HL-60/S4 treated with retinoic acid at 250 ng/mL for 4 days and 3 days (cell line): ENCODE results near the gene HK1.
"Not testable (repeated sequence)": the region's sequence is repeated elsewhere in the genome, so short reads cannot be mapped to it uniquely, and the experiment has no call there.

Source experiments
- in situ Hi-C: fragments of 300-500 bp; cut with MboI; formaldehyde crosslinking; loops from 2 replicates; pipeline ENCODE4 v1.7.0; 2022; ENCODE audit warnings: low sequenced_read_pairs

HK1 gene

DNA sequence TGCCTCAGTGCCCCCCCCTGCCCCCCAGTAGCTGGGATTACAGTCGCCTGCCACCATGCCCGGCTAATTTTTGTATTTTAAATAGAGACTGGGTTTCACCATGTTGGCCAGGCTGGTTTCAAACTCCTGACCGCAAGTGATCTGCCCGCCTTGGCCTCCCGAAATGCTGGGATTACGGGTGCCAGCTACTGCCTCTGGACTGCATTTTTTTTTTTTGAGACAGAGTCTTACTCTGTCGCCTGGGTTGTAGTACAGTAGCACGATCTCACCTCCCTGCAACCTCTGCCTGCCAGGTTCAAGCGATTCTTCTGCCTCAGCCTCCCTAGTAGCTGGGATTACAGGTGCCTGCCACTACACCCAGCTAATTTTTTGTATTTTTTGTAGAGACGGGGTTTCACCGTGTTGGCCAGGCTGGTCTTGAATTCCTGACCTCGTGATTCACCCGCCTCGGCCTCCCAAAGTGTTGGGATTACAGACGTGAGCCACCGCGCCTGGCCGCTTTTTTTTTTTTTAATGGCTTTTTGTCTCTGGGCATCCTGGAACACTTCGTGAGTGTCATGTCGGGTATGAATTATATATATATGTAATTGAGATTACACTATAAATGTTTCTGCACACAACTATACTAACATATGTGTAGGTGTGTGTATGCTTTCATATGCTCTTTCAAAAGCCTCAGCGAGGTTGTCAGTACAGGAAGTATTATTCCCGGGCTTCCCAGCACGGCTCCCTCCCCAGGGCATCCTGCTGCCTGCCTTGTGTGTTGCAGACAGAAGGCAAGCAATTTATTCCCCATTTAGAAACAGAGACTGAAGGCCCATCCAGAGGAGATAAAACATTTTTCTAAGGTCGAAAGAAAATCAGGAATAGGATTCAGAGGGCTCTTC, 47.6 kb downstream of the HK1 start:
- in situ Hi-C loops: not testable (repeated sequence)

DNA sequence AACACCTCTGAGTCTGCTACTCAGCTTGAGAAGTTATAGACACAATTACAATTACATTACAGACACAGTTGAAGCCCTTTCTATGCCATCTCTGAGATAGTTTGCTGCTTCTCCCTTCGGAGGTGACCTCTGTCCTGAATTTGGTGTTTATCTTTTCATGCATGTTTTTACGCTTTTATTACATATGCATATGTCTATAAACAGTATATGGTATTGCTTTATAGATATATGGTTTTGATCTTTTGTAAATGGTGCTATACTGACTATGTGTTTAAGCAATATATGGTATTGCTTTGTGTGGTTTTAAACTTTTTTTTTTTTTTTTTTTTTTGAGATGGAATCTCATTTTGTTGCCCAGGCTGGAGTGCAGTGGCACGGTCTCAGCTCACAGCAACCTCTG, 48.4 kb downstream of the HK1 start:
- in situ Hi-C loops: no loop called here

DNA sequence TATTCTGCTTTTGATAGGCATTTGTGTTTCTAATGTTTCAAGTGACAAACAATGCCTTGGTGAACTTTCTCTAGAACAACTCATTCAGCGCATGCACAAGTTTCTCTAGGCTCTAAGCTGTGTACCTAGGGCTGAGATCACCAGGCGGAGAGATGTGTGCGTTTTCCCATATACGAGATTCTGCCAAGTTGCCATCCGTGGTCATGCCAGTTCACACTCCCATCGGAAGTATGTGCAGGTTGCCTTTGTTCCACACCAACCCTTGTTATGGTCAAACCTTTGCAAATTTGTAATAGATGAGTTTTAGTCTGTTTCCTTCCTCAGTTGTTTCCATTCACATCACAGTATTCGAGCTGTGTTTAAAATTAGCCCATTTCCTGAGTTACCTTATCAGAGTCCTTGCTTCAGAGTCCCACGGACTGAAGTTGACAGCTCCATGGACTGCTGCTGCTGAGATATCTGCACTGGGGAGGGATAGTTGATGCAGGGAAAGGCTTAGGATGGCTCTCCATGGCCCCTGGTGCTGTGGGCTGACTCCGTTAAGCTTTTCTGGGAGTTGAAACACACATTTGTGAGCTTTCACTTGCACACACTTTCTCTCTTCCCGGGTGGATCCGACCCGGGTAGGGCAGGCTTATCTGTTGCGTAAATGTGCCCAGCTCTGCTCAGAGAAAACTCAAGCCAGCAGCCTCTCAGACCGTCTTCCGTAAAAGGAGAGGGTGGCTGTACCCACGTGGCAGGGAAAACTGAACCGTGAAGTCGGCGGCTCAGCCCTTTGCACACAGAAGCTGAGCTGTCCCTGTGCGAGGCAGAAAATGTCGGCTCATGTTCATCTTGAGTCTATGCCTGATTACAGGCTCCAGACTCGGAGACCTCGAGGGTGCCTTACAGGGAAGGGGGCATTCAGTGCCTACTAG, 49.4 kb downstream of the HK1 start:
- in situ Hi-C loops: no loop called here

- in situ Hi-C loops: no loop called here
Observed at GRCh38 chr10:69328380-69328735, 50.1 kb downstream of the HK1 start.

- in situ Hi-C loops: not testable (repeated sequence)
Observed at GRCh38 chr10:69328888-69329287, 50.6 kb downstream of the HK1 start.

DNA sequence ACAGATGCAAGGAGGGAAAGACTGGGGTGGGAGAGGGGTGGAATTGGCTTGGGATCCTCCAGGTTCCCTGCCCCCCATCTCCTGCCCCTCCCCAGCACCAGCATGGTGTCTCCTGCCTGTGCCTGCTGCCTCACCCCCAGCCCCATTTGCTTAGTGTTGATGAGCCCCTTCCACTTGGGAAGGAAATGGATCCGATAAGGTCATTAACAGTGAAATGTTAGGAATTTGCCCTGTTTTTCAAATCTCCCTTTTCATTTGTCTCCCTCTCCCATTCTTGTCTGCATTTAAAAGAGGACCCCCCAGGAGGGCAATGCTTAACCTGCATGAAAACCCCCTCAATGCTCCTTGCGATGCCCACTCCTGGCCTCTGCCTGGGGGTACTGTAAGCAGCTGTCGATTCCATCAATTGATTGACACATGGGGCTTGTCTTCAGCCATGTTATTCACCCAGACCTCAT, 51.5 kb downstream of the HK1 start:
- in situ Hi-C loops: no loop called here

- in situ Hi-C loops: no loop called here
Observed at GRCh38 chr10:69331161-69331560, 52.9 kb downstream of the HK1 start.

- in situ Hi-C loops: no loop called here
Observed at GRCh38 chr10:69332278-69333010, 54.1 kb downstream of the HK1 start.

- in situ Hi-C loops: no loop called here
Observed at GRCh38 chr10:69333205-69333604, 54.9 kb downstream of the HK1 start.

GRCh38 chr10:69333865-69334301, 55.6 kb downstream of the HK1 start:
- in situ Hi-C loops: not testable (repeated sequence)

GRCh38 chr10:69334302-69335062, 56.2 kb downstream of the HK1 start:
- in situ Hi-C loops: no loop called here

DNA sequence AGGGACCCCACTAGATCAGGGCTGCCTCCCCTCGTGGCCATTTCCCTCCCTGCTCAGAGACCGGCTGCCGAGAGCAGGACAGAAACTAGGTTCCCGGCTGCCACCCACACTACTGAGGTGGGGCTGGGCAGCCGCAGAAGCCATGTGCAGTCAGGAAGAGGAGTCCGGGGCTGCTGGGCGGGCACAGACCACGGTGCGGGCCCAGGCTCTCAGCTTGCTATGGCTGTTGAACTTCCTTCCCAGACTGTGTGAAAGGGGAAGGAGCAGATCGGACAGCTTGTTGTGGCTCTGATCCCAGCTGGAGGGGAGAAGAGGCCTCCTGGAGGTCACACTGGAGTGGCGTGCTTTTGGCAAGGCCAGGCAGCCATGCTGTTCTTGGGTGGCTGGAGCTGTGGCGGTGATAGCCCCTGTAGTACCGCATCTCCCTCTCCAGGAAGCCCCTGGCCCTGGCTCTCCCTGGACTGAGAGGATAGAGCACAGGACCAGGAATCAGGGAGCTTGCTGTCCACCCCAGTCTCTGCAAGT, 56.8 kb downstream of the HK1 start:
- in situ Hi-C loops: no loop called here

DNA sequence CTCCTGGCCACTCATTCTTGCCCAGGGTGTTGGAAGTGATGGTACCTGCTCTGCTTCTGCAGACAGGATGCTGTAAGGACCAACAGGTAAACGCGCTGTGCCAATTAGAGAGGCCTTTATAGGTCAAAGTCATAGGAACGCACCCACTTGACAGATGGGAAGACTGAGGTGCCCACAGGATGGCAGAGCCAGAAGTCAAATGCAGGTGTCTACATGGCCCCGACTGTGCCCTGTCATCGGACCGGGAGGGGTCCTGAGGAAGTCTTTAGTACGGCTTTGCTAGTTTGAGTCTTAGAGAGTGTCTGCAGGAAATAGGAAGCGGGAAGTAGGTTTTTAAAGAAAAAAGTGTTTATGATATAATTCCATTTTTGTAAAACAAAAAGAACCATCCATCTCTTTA, 57.3 kb downstream of the HK1 start:
- in situ Hi-C loops: no loop called here

- in situ Hi-C loops: no loop called here
Observed at GRCh38 chr10:69336952-69337295, 58.6 kb downstream of the HK1 start.

DNA sequence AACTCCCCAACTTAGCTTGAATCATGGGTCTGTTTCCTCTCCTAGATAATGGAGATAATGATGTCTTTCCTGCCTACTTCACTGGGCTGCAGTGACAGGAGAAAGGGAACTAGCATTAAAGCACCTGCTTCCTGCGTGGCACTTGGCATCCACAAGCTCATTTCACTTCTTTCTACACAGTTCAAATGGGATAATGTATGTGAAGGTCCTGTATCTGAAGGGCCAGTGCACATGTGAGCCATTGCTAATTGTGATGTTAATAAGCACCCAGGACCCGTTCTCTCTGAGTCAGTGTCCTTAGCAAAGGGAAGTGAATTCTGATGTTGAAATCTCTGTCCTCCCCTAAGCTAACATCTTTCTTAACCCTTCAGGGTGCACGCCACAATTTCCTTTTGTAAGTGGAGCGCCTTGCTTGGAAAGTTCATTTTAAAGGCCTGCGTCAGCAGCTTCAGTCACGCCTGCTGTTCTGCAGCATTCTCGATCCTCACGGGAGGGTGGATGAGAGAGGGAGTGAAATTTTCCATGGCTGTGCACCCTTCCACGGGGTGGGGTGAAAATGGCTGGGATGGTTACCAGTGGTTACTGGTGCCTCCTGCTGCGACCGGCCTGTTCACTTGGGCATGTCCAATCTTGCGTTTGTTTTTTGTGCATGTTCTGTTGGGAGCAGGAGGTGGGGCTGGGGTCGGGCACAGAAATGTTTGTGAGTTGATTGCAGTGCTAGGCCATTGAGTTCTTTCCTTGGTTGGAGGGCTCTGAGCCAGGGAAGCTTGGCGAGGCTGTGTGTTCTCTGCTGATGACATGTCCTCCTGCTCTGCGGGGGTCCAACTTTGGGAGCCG, 59.2 kb downstream of the HK1 start:
- in situ Hi-C loops: no loop called here

- in situ Hi-C loops: no loop called here
Observed at GRCh38 chr10:69338133-69338456, 59.8 kb downstream of the HK1 start.

DNA sequence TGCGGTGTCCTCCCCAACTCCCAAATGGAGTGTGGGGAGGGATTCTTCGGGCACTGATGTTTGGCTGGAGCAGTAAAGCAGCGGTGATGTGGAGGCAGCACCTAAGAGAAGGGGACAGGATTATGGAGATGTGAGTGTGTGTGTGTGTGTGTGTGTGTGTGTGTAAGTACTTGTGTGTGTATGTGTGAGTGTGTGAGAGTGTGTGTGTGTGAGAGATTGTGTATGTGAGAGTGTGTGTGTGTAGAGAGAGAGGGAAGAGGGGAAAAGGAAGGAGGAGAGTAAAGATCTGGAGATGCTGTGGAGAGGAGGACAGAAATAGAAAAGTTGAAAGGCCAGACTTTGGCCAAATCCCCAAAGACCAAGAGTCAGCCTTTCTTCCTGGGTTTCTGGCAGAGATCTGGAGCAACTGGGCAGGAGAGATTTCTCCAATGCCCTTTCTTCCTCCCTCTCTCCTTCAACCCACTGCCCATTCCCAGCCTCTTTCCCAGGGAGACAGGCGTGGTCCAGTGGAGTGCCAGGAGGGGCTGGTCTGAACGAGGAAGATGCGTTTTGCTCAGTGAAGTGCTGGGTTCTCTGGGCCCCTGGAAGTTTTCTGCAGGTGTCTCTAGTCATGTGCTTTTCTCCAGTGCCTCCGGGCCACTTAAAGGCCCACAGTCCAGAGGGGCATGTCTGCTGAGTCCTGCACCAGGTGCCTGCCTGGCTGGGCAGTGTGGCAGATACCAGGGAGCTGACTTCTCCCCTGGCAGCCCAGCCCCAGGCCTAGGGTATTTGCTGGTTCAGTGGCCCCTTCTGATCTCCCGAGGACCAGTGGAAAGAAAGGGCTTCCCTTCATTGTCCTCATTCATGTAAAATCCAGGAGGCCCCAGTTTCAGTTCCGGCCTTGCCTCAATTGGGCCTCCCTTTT, 60.5 kb downstream of the HK1 start:
- in situ Hi-C loops: no loop called here

DNA sequence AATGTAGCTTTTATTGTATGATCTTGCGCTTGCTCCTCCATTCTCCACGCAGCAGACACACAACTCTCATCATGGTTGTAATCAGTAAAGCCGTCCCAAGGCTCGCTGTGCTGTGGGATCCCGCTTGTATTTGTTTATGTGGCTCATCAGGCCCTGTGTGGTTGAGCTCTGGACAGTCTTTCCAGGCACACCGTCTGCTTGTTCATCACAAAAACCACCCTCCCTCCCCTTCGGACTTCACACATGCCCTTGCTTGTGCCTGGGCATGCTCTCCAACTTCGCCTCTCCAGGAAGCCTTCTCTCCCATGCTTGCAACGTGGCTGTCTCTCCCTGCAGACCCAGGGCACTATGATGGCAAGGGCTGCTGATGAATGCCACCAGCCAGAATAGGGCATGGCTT, 62.4 kb downstream of the HK1 start:
- in situ Hi-C loops: no loop called here
